Stimulated activated CD8-positive, alpha-beta memory T cell treated with anti-CD3 and anti-CD28 coated beads, Interleukin-15, amount 100 ng/mL, for 1 hour (primary cell): ENCODE data around the gene SLC38A3.
"Not testable (repeated sequence)": the region's sequence is repeated elsewhere in the genome, so short reads cannot be mapped to it uniquely, and the experiment has no call there.

Experiments used
- DNase-seq: peaks from one replicate; pipeline ENCODE4 v3.0.0-alpha.2; 2020; ENCODE audit warnings: low read depth

The SLC38A3 gene

DNA sequence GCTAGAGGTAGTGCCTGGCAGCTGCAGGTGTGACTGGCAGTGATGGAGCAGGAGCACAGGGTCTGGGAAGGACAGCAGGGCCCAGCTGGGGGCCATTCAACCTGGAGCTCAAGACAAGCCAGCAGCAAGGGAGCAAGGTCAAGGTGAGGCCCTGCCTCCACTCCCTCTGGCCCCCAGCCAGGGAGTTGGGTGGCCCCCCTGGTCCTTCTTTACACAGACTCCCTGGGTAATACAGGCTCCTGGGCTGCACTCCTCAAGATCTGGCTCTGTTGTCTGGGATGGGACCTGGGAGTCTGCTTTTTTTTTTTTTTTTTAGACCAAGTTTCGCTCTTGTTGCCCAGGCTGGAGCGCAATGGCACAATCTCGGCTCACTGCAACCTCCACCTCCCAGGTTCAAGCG is 45.4 kb downstream of the SLC38A3 start:
- DNase-seq = no peak

DNA sequence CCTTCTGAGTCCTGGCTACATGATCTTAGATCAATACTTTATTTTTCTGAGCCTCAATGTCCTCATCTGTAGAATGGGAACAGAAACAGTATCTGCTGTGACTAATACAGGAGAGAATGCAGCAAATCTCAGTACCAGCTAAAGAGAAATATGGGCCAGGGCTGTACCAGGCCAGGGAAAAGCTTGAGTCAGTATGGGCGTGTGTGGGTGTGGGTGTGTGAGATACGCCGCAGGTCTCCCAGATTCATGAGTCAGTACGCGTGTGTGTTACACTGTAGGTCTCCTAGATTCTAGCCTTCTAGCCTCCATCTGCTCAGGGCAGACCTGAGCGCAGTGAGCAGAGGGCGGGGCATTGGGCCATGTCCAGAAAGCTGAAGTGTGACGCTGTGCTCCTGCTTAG is 46.1 kb downstream of the SLC38A3 start:
- no peak for DNase-seq

DNA sequence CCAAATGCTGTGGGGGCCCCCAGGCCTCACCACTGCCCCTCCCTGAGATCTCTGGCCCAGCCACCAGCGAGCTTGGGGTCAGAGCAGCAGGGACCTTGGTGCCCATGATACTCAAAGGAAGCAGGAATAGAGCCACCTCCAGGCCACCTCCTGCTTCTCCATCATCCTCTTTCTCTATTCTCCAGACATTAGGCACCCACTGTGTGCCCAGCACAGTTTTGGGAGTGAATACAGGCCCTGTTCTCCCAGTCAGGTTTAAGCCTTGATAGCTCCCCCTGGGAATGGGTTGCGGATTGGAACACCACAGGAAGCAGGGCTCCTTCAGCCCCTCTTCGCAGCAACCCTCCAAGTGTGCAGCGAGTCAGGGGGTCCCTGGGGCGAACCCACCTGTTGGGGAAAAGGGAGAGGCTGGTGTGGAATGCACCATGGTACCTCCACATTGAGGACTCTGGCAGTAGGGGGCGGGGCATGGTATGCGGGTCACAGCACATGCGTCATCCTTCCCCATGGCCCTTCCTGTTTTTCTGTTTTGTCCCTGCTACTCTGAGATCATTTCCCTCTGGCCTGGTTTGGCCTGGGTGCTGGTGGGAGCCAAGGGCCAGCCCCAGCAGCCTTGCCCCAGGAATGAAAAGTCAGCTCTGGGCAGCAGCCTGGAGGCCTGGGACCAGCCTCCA is 49.6 kb downstream of the SLC38A3 start:
- no peak for DNase-seq

DNA sequence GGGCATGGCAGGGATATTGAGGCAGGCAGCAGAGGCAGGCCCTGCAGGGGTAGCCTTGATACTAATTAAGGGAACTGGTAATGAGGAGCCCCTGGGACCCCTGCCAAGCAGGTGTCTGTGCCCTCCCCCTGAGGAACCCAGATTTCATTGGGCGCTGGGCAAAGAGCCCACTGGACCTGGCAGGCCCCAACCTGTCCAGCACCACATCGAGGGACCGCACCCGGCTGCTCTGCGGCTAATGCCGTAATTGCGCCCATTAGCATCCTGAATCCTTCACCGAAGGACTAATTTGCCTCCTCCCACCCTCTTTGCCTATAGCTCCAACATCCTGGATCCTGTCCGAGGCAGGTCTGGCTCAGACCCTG is 50.2 kb downstream of the SLC38A3 start:
- DNase-seq = no peak

DNA sequence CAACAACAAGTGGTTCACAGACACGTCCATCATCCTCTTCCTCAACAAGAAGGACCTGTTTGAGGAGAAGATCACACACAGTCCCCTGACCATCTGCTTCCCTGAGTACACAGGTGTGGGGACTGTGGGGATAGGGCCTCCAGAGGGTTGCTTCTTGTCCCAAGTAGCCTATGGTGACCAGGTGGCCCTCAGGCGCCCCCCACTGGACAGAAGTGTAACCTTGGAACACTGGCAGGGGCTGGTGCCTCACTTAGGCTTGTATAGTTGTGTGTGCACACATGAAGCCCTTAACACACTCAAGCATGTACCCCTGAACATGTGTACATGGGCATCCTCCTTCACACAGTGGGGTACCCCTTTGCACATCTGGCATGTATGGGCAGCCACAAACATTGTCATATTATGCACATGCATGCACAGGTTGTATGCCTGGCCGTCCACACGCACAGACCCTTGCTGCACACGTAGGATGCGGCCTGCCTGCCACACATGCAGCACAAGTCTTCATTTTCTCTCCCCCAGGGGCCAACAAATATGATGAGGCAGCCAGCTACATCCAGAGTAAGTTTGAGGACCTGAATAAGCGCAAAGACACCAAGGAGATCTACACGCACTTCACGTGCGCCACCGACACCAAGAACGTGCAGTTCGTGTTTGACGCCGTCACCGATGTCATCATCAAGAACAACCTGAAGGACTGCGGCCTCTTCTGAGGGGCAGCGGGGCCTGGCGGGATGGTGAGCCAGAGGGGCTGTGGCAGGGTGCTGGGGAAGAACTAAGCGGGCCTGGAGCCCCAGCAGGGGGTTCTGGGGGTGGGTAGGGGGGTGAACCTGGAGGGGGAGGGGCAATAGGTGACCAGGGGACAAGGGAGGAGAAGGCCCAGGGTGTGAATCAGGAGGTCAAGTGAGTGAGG is 52.2 kb downstream of the SLC38A3 start:
- DNase-seq = no peak

DNA sequence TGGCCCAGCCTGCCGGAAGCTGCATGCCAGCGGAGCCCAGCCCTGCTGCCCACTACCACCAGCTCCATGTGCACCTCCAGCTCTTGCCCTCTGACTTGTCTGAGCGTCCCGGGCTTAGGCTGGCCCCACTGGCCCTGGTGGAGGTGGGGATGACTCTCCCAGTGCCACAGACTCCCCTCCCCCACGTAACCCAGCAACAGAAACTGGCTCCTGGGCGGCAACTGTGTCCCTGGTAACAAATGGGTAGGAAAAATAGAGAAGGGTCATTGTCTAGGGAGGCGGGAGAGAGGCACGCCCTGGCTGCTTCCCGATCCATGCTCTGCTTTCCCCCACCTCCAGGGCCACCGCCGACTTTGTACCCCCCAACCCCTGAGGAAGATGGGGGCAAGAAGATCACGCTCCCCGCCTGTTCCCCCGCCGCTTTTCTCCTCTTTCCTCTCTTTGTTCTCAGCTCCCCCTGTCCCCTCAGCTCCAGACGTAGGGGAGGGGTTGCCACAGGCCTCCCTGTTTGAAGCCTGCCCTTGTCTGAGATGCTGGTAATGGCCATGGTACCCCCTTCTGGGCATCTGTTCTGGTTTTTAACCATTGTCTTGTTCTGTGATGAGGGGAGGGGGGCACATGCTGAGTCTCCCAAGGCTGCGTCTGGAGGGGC is 53.1 kb downstream of the SLC38A3 start:
- DNase-seq = no peak

DNA sequence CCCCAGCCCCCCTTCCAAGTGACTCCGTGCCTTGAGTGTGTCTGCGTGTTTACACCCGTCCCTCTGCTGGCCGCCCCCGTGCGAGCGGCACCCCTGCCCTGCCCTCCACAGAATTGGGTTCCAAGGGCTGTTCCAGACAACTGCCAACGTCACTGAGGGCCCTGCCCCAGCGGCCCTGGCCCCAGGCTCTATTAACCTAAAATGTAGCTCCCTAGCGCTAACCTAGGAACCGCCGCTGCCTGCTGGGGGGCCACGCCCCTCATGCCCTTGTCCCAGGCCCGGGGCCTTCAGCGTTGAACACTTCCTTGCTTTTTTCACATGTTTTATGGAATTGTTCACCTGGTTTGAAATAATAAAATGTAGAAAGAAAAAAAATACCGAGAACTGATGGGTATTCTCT is 53.9 kb downstream of the SLC38A3 start:
- DNase-seq = no peak

DNA sequence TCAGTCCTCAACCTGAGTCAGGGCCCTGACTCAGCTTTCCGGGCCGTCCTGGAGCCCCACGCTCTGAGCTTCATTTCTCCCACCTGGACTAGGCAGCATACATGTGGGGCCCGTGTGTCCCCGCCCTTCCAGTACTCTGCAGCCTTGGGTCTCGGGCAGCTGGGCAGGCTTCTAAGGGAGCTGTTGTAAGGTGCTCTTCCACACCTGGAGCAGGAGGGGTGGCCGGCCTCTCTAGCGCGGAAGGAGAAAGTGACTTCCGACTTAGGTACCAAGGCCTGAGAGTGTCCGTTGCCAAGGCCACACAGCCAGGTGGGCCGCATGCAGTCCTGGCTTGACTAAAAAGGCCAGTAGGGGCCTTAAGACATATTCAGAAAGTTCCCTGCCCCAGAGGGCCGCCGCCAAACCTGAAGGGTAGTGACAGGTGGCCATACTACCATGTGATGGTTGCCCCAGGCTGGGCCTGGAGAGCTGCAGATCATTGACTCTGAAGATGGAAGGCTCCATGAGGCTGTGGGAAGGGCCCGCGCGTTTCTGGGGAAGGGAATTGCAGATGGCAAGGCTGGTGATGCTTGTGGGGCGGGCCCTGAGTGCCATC is 54.5 kb downstream of the SLC38A3 start:
- DNase-seq = no peak

DNA sequence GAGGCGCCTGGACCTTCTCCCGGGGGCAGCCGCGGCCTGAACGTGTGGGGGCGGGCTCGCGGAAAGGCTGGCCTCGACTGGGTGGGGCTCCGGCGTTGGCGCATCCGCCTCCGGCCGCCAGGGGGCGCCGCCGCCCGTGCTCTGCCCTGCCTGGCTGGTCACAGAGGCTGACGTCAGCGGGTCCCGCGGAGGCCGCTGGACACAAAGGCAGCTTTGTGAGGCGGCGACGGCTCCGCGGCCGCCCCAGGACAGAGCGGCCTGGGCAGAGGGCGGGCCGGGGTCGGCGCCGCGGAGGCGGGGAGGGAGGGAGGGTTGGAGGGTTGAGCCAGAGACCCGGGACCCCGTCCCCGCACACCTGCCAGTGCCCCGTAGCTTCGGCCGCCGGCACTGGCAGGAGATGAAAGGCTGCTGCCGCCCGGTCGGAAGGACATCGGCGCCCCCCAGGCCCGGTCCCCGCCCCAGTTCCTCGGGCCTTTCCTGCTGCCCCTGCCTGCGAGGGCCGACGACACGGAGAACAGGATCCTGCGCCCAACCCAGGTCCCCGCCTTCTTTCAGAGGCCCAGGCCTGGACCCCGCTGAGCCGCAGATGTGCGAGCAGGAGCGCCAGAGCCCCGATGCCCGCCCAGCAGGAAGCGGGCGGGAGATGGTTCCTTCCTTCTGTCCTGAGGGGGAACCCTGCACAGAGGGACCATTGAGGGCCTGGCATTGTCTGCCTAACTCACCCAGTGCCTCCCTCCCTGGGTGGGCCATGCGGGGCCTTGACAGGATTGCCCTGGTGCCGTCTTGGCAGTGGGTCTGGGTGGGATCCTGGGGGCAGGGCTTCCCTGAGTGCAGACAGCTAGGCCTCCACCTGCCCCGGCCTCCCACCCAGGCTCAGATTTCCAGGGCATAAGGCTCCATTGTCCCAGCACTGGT is 55.2 kb downstream of the SLC38A3 start:
- DNase-seq = peak; percentile 54

DNA sequence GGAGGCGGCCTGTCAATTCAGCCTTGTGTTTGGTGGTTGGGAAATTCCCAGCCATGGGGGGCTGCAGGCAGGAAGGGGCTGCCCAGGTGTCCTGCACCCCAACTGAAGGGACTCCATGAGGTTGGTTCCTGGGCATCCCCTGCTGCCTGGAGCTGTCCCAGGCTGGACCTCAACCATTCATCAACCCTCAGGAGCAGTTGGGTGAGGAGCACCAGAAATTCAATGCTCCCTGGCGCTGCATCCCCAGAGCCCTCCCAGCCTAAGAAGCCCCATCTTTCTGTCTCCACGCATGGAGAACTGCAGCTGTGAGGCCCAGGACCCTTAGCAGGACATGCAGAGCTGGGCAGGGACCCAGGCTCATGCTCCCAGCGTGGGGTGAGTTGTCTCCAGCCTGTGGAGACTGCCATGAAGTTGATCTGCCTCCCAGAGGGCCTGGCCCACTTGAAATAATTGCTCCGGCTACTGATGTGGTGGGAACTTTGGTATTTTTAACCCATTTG is 55.9 kb downstream of the SLC38A3 start:
- DNase-seq = no peak

DNA sequence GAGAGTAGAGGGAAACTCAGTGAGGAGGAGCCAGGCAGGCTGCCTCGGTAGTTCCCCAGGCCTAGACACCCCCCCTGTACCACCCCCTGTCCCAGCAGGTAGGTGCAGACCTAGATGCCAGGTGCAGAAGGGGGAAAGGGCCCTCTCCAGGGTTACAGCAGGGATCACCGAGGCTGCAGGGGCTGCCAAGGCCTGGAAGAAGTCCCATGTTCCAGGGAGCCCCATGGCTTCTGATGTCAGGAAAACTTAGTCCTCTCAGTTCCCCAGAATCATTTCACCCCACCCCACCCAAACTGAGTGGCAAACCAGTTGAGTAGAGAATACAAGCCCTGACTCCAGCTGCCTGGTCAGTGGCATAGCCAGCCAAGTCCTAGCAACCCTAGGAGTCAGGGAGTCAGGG is 56.4 kb downstream of the SLC38A3 start:
- DNase-seq = no peak

DNA sequence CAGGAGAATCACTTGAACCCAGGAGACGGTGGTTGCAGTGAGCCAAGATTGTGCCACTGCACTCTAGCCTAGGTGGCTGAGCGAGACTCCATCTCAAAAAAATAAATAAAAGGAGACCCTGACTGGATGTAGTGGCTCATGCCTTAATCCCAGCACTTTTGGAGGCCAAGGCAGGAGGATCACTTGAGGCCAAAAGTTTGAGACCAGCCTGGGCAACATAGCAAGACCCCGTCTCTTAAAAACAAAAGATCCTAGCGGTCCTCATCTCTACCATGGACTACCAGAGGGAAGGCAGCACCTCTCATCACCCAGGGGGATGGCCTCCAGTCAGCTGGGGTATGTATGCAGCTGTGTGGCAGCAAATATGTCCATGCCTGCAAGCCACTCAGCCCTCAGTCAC is 57.1 kb downstream of the SLC38A3 start:
- DNase-seq = not testable (repeated sequence)

DNA sequence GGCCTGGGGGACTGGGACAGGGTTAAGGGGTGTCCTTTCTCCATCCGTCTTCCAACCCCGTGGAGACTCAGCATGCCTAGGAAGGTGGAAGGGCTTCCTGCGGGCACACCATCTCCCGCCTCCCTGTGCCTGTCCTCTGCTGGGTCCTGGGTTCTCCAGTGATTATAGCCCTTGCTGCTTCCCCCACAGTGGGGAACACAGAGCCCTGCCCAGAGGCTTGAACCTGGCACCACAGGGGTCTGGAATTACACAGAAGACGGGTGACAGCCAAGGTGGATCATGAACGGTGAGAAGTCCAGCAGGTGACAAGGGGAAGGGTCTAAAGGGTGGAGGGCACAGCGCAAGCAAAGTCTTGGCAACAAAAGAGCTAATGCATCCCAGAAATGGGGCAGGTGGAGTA is 57.7 kb downstream of the SLC38A3 start:
- no peak for DNase-seq

DNA sequence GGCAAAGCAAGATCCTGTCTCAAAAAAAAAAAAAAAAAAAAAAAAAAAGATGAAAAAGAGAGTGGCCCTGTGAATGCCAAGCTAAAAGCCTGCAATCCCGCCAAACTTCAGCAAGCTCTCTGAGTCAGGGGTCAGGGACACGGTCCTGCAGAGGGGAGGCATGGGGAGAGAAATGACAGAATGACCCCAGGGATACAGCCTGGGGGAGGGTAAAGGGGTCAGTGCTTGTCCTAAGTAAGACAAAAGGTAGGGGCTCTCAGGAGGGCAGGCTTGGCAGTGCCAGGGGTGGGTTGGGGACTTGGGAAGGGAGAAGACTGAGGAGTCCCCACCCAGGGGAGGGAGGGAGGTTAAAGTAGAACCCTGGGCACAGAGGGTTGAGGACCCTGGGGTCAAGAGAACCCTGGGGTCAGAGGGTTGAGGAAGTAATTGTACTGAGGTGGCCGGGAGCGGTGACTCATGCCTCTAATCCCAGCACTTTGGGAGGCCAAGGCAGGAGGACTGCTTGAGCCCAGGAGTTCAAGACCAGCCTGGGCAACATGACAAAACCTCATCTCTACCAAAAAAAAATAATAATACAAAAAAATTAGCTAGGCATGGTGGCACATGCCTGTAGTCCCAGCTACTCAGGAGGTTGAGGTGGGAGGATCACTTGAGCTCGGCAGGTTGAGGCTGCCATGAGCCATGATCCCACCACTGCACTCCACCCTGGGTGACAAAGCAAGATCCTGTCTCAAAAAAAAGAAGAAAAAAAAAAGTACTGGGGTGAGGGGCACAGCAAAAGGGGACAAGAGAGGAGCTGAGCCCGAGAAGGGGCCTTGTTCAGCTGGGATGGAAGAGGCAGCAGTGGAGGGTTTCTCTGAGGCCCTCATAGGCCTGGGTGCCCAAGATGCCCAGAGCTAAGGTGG is 58.7 kb downstream of the SLC38A3 start:
- DNase-seq = no peak

DNA sequence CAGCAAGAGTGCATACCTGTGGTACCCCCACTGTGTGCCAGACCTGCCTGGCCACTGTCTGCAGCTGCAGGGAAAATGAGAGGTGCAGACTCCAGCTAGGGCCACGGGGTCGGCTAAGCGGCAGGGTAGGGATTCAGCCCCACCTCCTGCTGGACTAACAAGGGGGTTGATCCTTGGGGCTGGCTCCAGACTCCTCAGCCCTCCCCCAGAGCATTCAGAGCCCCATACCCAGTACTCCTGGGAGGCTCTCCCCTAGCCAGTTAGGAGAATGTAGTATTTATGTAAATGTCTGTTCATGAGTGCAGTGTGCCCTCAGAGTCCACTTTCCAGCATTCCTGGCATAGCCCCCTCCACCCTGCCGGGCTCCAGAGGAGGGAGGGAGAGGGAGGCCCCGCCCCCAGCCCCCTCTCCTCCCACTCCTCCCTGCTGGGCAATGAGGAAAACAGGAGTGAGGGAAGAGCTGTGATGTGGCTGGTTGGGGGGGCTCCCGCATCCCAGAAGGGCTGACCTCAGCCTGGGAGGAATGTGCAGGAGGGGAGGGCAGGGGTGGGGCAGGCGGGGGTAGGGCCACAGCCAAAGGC is 59.4 kb downstream of the SLC38A3 start:
- DNase-seq = no peak

DNA sequence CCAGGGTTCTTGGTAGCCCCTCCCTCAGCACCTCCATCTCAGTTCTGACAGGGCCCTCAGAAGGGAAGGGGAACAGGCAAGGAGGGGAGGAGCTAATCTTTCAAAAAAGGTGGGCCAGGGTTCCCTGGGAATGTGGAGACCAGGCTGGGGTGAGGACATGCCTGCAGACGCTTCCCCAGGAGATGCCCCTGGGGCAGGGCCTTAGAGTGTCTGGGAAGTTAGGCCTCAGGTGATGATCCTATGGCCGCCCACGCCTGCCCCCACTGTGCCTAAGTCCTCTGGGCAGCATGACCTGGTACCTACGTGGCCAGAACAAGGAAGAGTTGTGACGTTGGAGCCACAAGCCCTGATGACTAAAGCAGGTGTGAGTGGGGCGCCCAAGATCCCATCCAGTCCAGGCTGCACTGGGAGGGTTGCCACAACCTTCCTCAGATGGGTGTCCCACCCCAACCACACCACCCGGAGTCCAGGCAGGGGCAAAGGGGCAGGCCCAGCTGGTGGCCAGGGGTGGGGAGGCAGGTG is 60.0 kb downstream of the SLC38A3 start:
- DNase-seq = no peak

DNA sequence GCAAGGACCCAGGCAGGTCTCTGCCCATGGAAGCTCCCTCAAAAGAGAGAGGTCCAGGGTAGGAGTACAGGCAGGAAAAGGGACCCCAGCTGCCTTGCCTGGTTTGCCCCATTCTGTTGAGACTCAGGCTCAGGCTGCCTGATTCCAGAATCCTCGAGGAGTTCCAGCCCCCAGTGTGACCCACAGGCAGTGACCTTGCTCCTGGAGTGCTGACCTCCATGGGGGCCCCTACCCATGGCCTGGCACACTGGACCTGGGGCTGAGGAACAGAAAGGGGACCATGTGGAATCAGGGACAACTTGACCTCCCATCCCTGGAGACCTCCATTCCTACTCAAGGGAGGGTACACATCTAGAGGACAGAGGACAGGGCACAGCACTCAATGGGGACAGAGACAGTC is 60.5 kb downstream of the SLC38A3 start:
- no peak for DNase-seq

DNA sequence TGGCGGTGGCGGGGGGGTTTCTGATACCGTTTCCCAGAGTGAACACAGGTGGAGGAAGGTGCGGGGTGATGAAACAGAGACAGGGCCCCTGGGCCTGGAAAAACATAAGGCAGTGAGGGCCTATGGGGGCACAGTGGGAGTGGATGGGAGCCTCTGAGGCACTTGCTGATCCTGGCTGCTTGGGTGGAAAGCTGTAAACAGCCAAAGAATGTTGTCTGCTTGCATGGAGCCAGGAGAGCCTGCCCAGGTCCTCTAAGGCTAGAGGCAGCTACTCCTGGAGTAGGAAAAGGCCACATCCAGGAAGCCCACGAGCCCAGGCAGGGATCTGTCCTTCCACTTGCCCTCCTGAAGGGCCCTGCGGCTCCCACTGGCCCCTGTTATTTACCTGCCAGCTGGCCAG is 60.9 kb downstream of the SLC38A3 start:
- no peak for DNase-seq

DNA sequence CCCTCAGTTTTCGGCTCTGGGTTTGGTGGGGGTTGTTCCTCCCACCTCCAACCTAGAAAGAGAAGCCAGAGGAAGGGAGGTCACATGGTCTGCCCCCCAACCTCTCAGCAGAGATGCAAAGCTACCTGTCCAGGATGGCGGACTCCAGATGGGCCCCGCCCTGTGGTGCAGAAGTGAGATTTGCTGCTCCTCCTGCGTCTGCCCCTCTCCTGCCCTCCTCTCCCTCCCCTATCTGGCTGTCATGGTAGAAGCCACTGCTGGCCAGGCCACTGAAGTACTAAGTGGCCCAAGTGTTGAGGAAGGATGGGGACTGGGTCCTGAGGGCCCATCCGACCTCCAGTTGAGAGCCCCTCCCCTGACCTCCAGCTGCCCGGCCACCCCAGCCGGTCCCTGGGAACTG is 61.8 kb downstream of the SLC38A3 start:
- no peak for DNase-seq
